Endothelial cell of umbilical vein (primary cell): ENCODE data around the gene MS4A4A. TPM values are rescaled to one million over a fixed set of nuclear protein-coding genes. Genes with fewer than 3 reads are reported as not detected.

ENCODE experiments used
- BruUV-seq: library from RNA; stranded (reverse); fragments of 400-500 nt; replicated peaks from 2 replicates; lab custom pipeline; 2021; lab: Mats Ljungman, UMichigan
- CTCF ChIA-PET: fragments of 300-600, 350-600 bp; sonication (Branson Sonifier 250); formaldehyde crosslinking; loops from one replicate; lab custom pipeline; 2021; ENCODE audit warnings: antibody characterized with exemption, inconsistent platforms; lab: Charles Lee
- POLR2A ChIA-PET: fragments of 300-600, 350-600 bp; sonication (Branson Sonifier 250); formaldehyde crosslinking; loops from one replicate; lab custom pipeline; 2021; ENCODE audit warnings: antibody characterized with exemption, inconsistent platforms; lab: Charles Lee
- DNase-seq: peaks from one replicate; pipeline ENCODE4 v3.0.0-alpha.2; 2011; ENCODE audit warnings: low read depth, low spot score
- FAIRE-seq: peaks from 2 replicates; lab custom pipeline; 2011; peaks lifted over from hg19 to GRCh38; lab: Jason Lieb, UNC
- H2AFZ ChIP-seq: 2 replicates; pipeline ENCODE4 v1.6.0; 2012; ENCODE audit warnings: low read depth, low read length, control low read depth, inconsistent platforms
- H3K27ac ChIP-seq: 2 replicates; pipeline ENCODE4 v1.5.1; 2011; ENCODE audit warnings: low read depth, mild to moderate bottlenecking, control low read depth, low read length, moderate library complexity; ENCODE audit not compliant: insufficient read depth
- H3K27me3 ChIP-seq, 2 experiments: 2 replicates each; pipeline versions ENCODE4 v1.6.0 to v1.6.1; 2011; ENCODE audit warnings: low read length in 2 of 2, mixed read lengths in 1 of 2; ENCODE audit not compliant: control insufficient read depth in 2 of 2, insufficient read depth in 2 of 2
- H3K36me3 ChIP-seq, 2 experiments: 2 replicates in 1 of 2; 3 replicates in 1 of 2; pipeline ENCODE4 v1.5.1; 2011; ENCODE audit warnings: low read length in 2 of 2, mild to moderate bottlenecking in 1 of 2, moderate library complexity in 1 of 2; ENCODE audit not compliant: control insufficient read depth in 2 of 2, insufficient read depth in 2 of 2; ENCODE audit errors: extremely low read depth in 1 of 2
- H3K4me1 ChIP-seq: 3 replicates; pipeline ENCODE4 v1.5.1; 2011; ENCODE audit warnings: mild to moderate bottlenecking, low read length; ENCODE audit not compliant: control insufficient read depth, insufficient read depth; ENCODE audit errors: extremely low read depth
- H3K4me2 ChIP-seq: 2 replicates; pipeline ENCODE4 v1.6.1; 2011; ENCODE audit warnings: low read length, control low read depth, mixed read lengths; ENCODE audit not compliant: insufficient read depth
- H3K4me3 ChIP-seq, 3 experiments: fragments of 200-600 bp in 1 of 3; sonication (generic), shearing (Covaris generic) in 1 of 3; replicated peaks in 1 of 3; 2 replicates each; pipeline ENCODE4 v1.5.1; 2011 to 2016; ENCODE audit warnings: control low read depth in 3 of 3, low read length in 3 of 3, mild to moderate bottlenecking in 2 of 3, inconsistent platforms in 1 of 3, low read depth in 1 of 3, moderate library complexity in 1 of 3; ENCODE audit not compliant: insufficient read depth in 1 of 3
- H3K79me2 ChIP-seq: 2 replicates; pipeline ENCODE4 v1.6.0; 2012; ENCODE audit warnings: low read length, inconsistent platforms; ENCODE audit not compliant: control insufficient read depth, insufficient read depth
- H3K9ac ChIP-seq: replicated peaks from 2 replicates; pipeline ENCODE3; 2011; ENCODE audit warnings: low read length, control low read depth; ENCODE audit not compliant: insufficient read depth; ENCODE audit errors: extremely low read depth
- H3K9me1 ChIP-seq: replicated peaks from 3 replicates; pipeline ENCODE4 v1.6.0; 2011; ENCODE audit warnings: mild to moderate bottlenecking, low read length; ENCODE audit not compliant: control insufficient read depth, insufficient read depth; ENCODE audit errors: extremely low read depth
- H3K9me3 ChIP-seq: replicated peaks from 2 replicates; pipeline ENCODE4 v1.5.1; 2012; ENCODE audit warnings: low read length, inconsistent platforms; ENCODE audit not compliant: control insufficient read depth, insufficient read depth
- H4K20me1 ChIP-seq: replicated peaks from 2 replicates; pipeline ENCODE3; 2011; ENCODE audit warnings: mild to moderate bottlenecking, low read length; ENCODE audit not compliant: control insufficient read depth, insufficient read depth; ENCODE audit errors: extremely low read depth
- CTCF ChIP-seq, 2 donors: IDR thresholded peaks; 1 replicate in 1 of 2; 2 replicates in 1 of 2; pipeline ENCODE4 v1.5.1; 2011; ENCODE audit warnings: low read length in 2 of 2, mild to moderate bottlenecking in 2 of 2, moderate library complexity in 2 of 2, control low read depth in 1 of 2, inconsistent platforms in 1 of 2, low read depth in 1 of 2; ENCODE audit not compliant: insufficient read depth in 1 of 2; ENCODE audit errors: extremely low read depth in 1 of 2
- EZH2 ChIP-seq: IDR thresholded peaks from 2 replicates; pipeline ENCODE4 v1.6.1; 2012; ENCODE audit warnings: borderline replicate concordance, low read depth, mild to moderate bottlenecking, moderate library complexity, low read length, inconsistent platforms; ENCODE audit not compliant: severe bottlenecking
- FOS ChIP-seq: IDR thresholded peaks from 2 replicates; pipeline ENCODE4 v1.6.1; 2011; ENCODE audit warnings: mild to moderate bottlenecking, low read length, moderate library complexity, borderline replicate concordance; ENCODE audit not compliant: insufficient read depth
- GATA2 ChIP-seq: IDR thresholded peaks from 2 replicates; pipeline ENCODE4 v1.7.0; 2011; ENCODE audit warnings: low read depth, mild to moderate bottlenecking, moderate library complexity, mixed read lengths, low read length; ENCODE audit not compliant: insufficient read length, insufficient read depth
- JUN ChIP-seq: IDR thresholded peaks from 2 replicates; pipeline ENCODE4 v1.6.1; 2011; ENCODE audit warnings: borderline replicate concordance, low read depth; ENCODE audit not compliant: insufficient read length, insufficient read depth
- MAX ChIP-seq: IDR thresholded peaks from 2 replicates; pipeline ENCODE4 v1.6.1; 2011; ENCODE audit not compliant: insufficient read depth, insufficient read length
- MYC ChIP-seq: IDR thresholded peaks from one replicate; pipeline ENCODE4 v1.6.1; 2011; ENCODE audit warnings: mild to moderate bottlenecking, low read depth, low read length
- POLR2A ChIP-seq: IDR thresholded peaks from 2 replicates; pipeline ENCODE4 v1.6.1; 2012; ENCODE audit warnings: low read depth, mild to moderate bottlenecking, control low read depth, low read length
- POLR2AphosphoS5 ChIP-seq: IDR thresholded peaks from 2 replicates; pipeline ENCODE4 v1.6.1; 2012; ENCODE audit warnings: low read depth, mild to moderate bottlenecking, control low read depth, low read length, moderate library complexity; ENCODE audit not compliant: insufficient read depth
- dilution Hi-C: fragments of 300-500 bp; cut with MboI; formaldehyde crosslinking; loops from one replicate; pipeline ENCODE4 v1.15.0; 2019; ENCODE audit warnings: low sequenced_read_pairs; ENCODE audit not compliant: extremely low pct_ligation_motif_present
- intact Hi-C: fragments of 100-400 bp; cut with micrococcal nuclease; formaldehyde crosslinking; loops from one replicate; pipeline ENCODE4 v1.10.0; 2022
- polyA plus RNA-seq, 4 experiments: library from polyadenylated mRNA; depleted of rRNA in 3 of 4; stranded (reverse) in 3 of 4; unstranded in 1 of 4; fragments of >200 nt; gene quantifications; 2 replicates each; pipeline versions ENCODE4 v1.2.1 to v1.2.3, GENCODE V29; 2011 to 2012; ENCODE audit warnings: missing spikeins in 1 of 4
- total RNA-seq: library from RNA; stranded (reverse); gene quantifications from 2 replicates; pipeline ENCODE4 v1.2.3, GENCODE V29; 2021

Gene MS4A4A
- total and polyA plus RNA-seq, 2 donors (not counting 3 experiments of a cell fraction or from before 2014, with no cell fraction given): 0.19 TPM; not detected in 1

- no peaks in the 10 kb centered on the region for H3K9me3 ChIP-seq
- ChIA-PET CTCF (no interaction called here), POLR2A (no interaction called here)
- intact Hi-C loops (no loop called here), dilution Hi-C loops (no loop called here)
- peaks cover 2 to 4% of the 10 kb centered on the region in 2 experiments for H3K27me3 ChIP-seq
- DNase-seq (no peak), FAIRE-seq (no peak)
- no peaks in the 10 kb centered on the region for H4K20me1 ChIP-seq
- H3K27ac ChIP-seq: no peak overlapping the region
- no peaks in the 10 kb centered on the region for H3K79me2 ChIP-seq
- no peak overlapping the region for H3K4me2 ChIP-seq
- H3K36me3 ChIP-seq: no peaks in the 10 kb centered on the region
- no peak overlapping the region for H2AFZ ChIP-seq
- no peak overlapping the region for H3K4me3 ChIP-seq
- TF ChIP-seq MYC (no peak), GATA2 (no peak), POLR2A (no peak), POLR2AphosphoS5 (no peak), MAX (no peak), EZH2 (no peak), JUN (no peak), FOS (no peak), CTCF (IDR thresholded peaks at IDR 0.05; ENCODE audit: extremely low read depth in 1 of 2, insufficient read depth in 1 of 2, low read depth in 1 of 2, low read length in 2 of 2) (no peak)
- H3K4me1 ChIP-seq: no peaks in the 10 kb centered on the region
- no TSS peak for BruUV-seq
- H3K9ac ChIP-seq: no peak overlapping the region
- no peaks in the 10 kb centered on the region for H3K9me1 ChIP-seq
Observed at GRCh38 chr11:60338053-60338452, 57.6 kb downstream of the MS4A4A start.
